ENCODE data around the gene GPI. TPM values are rescaled to one million over a fixed set of nuclear protein-coding genes. Genes with fewer than 3 reads are reported as not detected.

GPI gene
- total and polyA plus RNA-seq, 9 of the 15 experiments (the other 6 are each of a cell fraction or from before 2014, with no cell fraction given) = 88.3 to 358 (median 122) TPM

DNA sequence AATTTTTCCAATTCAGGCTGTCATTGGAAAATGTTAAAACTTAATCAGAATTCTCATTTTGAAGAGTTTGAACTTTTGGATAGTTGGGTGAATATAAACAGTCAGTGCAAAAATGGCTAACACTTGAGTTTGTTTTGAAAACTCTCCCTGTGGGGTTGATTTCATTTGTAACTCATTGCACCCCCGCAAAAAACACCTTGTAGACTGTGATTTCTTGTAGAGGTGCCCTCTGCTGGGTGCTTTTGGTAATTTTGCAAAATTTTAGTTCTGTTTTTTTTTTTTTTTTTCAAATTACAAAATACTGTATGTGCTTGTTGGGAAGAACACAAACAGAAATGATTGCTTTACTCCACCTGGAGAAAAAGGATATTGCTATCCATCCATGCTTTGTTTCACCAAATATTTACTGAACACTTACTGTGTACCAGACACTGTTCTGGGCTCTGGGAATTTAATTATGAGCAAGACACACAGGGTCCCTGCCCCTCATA lies 28.2 kb upstream of the GPI start:
- Histone ChIP-seq H3K36me3 (ENCODE audit: control insufficient read depth, insufficient read depth, low read length) (peaks cover 56% of the 10 kb centered on the region), H3K27ac (ENCODE audit: extremely low read depth, low read depth, low read length) (no peak overlapping the region), H2AFZ (ENCODE audit: low read depth, low read length) (no peak overlapping the region), H3K4me2 (ENCODE audit: insufficient read depth, low read length) (no peak overlapping the region), H4K20me1 (replicated peaks; ENCODE audit: control insufficient read depth, insufficient read depth, low read length) (no peaks in the 10 kb centered on the region), H3K4me3 (no peak overlapping the region), H3K4me1 (replicated peaks in 1 of 2; ENCODE audit: control insufficient read depth in 2 of 2, insufficient read depth in 2 of 2, low read length in 2 of 2) (no peaks in the 10 kb centered on the region), H3K9me1 (ENCODE audit: control insufficient read depth, insufficient read depth, low read length) (peaks cover 4% of the 10 kb centered on the region), H3K9ac (ENCODE audit: insufficient read depth in 1 of 2, low read depth in 2 of 2, low read length in 2 of 2) (no peak overlapping the region), H3K27me3 (ENCODE audit: control insufficient read depth in 2 of 2, insufficient read depth in 2 of 2, low read length in 2 of 2) (no peaks in the 10 kb centered on the region), H3K9me3 (replicated peaks; ENCODE audit: control insufficient read depth, insufficient read depth, low read depth, low read length) (no peaks in the 10 kb centered on the region), H3K79me2 (ENCODE audit: control insufficient read depth, insufficient read depth, low read length) (no peaks in the 10 kb centered on the region)
- peak; percentile 79 for FAIRE-seq
- POLR2A ChIA-PET = no interaction called here
- DNase-seq (ENCODE audit: extremely low read depth in 1 of 4, low spot score in 3 of 4) = peak in 3 of 4 experiments; percentile 42 to 44 (median 44)
- intact Hi-C loops (cut with micrococcal nuclease) (loop anchor here (5.0 kb wide), 1 partner anchor 95 kb away; no protein-coding TSS in a partner anchor), in situ Hi-C loops (cut with MboI) (no loop called here)
- no TSS peak for BruUV-seq (replicated peaks)
- ATAC-seq = peak; percentile 43; the same call in 2 of the 3 replicates
- 5% methylated on average over 1 of the region's 1 CpG for WGBS (ENCODE audit: insufficient coverage, low coverage, missing lambda C conversion rate)
- CTCF ChIA-PET (ENCODE audit: low intra/inter-chr PET ratio) = interaction anchor here (0.7 to 1.2 kb wide), 2 partner anchors 92 to 95 kb away, joined by 3 to 6 read pairs; no protein-coding TSS in a partner anchor
- 0 out of 4 replicates have a peak, but pooled peaks of 1 of the 2 experiments have one; percentile 27 for TF ChIP-seq RCOR1 (IDR thresholded peaks at IDR 0.05; ENCODE audit: borderline replicate concordance in 1 of 2, low read depth in 2 of 2, low read length in 2 of 2)
- no peak for TF ChIP-seq ZBTB8A (IDR thresholded peaks at IDR 0.05; ENCODE audit: partially characterized antibody)
- TF ChIP-seq HNRNPH1 (optimal IDR thresholded peaks at IDR 0.05; ENCODE audit: low read depth, low read length) = no peak
- TF ChIP-seq, protein P1, sequence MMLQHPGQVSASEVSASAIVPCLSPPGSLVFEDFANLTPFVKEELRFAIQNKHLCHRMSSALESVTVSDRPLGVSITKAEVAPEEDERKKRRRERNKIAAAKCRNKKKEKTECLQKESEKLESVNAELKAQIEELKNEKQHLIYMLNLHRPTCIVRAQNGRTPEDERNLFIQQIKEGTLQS (IDR thresholded peaks at IDR 0.05) = no peak
- TF ChIP-seq, protein P1 (CRISPR knock-in tag; conservative IDR thresholded peaks at IDR 0.05) = no peak
- TF ChIP-seq SOX6 (IDR thresholded peaks at IDR 0.05) = no peak
- TF ChIP-seq KDM1A (IDR thresholded peaks at IDR 0.05) = peak; percentile 37 to 45; a peak in 1 of 4 replicates
- peak; percentile 29 to 58; a peak in 3 of 4 replicates for TF ChIP-seq RAD21 (CRISPR knock-in tag; conservative IDR thresholded peaks at IDR 0.05 in 1 of 2, IDR thresholded peaks at IDR 0.05 in 1 of 2)
- TF ChIP-seq ZNF384 (IDR thresholded peaks at IDR 0.05; ENCODE audit: low read depth, low read length) = peak; percentile 95
- TF ChIP-seq CTCF (IDR thresholded peaks at IDR 0.05 in 2 of 3, conservative IDR thresholded peaks at IDR 0.05 in 1 of 3; ENCODE audit: insufficient read depth in 2 of 3, low read depth in 1 of 3, low read length in 3 of 3) = peak; percentile 59 to 65 (median 60); a peak in 5 of 6 replicates
- TF ChIP-seq SMC3 (conservative IDR thresholded peaks at IDR 0.05; ENCODE audit: insufficient read depth, low read depth, low read length) = peak; percentile 48
- TF ChIP-seq VEZF1 (CRISPR knock-in tag; IDR thresholded peaks at IDR 0.05) = peak; percentile 42; the same call in 1 of the 2 replicates
- TF ChIP-seq ZBTB11 (CRISPR knock-in tag; IDR thresholded peaks at IDR 0.05) = no peak

All from K562 (cell line).